Hepatocyte (in vitro differentiated cells): ENCODE data around the gene PTPRN2.

Experiments used
- EZH2 ChIP-seq: fragments of 200-600 bp; sonication (generic); IDR thresholded peaks from 2 replicates; pipeline ENCODE4 v1.6.1; 2016; ENCODE audit warnings: antibody characterized with exemption, mild to moderate bottlenecking, borderline replicate concordance
- EZH2phosphoT487 ChIP-seq: fragments of 200-600 bp; sonication (generic); IDR thresholded peaks from one replicate; pipeline ENCODE4 v1.6.1; 2018; ENCODE audit warnings: antibody characterized with exemption, mild to moderate bottlenecking, low read depth, moderate library complexity; ENCODE audit not compliant: unreplicated experiment, severe bottlenecking
- TF ChIP-seq, protein P1 (sequence below): fragments of 200-600 bp; sonication (generic); IDR thresholded peaks from 2 replicates; pipeline ENCODE4 v1.5.1; 2016; ENCODE audit warnings: antibody characterized with exemption, mild to moderate bottlenecking; ENCODE audit not compliant: poor library complexity

DNA sequence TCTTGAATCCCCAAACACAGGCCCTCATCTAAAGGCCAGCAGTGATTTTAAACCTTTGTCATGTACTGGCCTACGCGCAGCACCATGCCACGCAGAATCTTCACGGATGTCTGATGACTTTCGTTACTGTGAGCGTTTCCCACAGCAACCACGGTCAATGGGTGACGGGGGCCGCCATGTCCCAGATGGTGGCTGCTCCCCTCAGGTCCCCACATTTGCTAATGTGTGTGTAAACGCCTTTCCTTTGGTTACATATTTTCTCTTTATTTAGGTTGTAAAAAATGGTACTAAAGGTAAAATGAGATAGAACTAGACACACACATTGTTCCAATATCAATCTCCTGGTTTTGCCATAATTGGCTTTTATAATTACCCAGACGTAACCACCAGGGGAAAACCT lies 699.0 kb downstream of the PTPRN2 start:
- TF ChIP-seq, protein P1, sequence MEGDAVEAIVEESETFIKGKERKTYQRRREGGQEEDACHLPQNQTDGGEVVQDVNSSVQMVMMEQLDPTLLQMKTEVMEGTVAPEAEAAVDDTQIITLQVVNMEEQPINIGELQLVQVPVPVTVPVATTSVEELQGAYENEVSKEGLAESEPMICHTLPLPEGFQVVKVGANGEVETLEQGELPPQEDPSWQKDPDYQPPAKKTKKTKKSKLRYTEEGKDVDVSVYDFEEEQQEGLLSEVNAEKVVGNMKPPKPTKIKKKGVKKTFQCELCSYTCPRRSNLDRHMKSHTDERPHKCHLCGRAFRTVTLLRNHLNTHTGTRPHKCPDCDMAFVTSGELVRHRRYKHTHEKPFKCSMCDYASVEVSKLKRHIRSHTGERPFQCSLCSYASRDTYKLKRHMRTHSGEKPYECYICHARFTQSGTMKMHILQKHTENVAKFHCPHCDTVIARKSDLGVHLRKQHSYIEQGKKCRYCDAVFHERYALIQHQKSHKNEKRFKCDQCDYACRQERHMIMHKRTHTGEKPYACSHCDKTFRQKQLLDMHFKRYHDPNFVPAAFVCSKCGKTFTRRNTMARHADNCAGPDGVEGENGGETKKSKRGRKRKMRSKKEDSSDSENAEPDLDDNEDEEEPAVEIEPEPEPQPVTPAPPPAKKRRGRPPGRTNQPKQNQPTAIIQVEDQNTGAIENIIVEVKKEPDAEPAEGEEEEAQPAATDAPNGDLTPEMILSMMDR = no peak
- TF ChIP-seq EZH2 (no peak), EZH2phosphoT487 (no peak)
